AG04449 (cell line): ENCODE data around the gene UQCC2.

Source experiments
- CTCF ChIA-PET: fragments of 350-600 bp; formaldehyde crosslinking; extraction: SDS; loops from one replicate; lab custom pipeline; 2021; ENCODE audit warnings: antibody characterized with exemption; lab: Yijun Ruan, JAX
- POLR2A ChIA-PET: fragments of 400-600, 350-600 bp; formaldehyde crosslinking; extraction: SDS; loops from one replicate; lab custom pipeline; 2020; ENCODE audit warnings: antibody characterized with exemption, inconsistent platforms; lab: Yijun Ruan, JAX
- DNase-seq: peaks from one replicate; pipeline ENCODE4 v3.0.0-alpha.2; 2010; ENCODE audit warnings: low read depth, low spot score
- H3K4me3 ChIP-seq: 2 replicates; pipeline ENCODE4 v1.5.1; 2011; ENCODE audit warnings: low read depth, mild to moderate bottlenecking, control low read depth, low read length
- CTCF ChIP-seq: IDR thresholded peaks from one replicate; pipeline ENCODE4 v1.5.1; 2011; ENCODE audit warnings: mild to moderate bottlenecking, moderate library complexity, low read length, control low read depth, inconsistent platforms; ENCODE audit not compliant: insufficient read depth; ENCODE audit errors: missing control alignments

Gene UQCC2

DNA sequence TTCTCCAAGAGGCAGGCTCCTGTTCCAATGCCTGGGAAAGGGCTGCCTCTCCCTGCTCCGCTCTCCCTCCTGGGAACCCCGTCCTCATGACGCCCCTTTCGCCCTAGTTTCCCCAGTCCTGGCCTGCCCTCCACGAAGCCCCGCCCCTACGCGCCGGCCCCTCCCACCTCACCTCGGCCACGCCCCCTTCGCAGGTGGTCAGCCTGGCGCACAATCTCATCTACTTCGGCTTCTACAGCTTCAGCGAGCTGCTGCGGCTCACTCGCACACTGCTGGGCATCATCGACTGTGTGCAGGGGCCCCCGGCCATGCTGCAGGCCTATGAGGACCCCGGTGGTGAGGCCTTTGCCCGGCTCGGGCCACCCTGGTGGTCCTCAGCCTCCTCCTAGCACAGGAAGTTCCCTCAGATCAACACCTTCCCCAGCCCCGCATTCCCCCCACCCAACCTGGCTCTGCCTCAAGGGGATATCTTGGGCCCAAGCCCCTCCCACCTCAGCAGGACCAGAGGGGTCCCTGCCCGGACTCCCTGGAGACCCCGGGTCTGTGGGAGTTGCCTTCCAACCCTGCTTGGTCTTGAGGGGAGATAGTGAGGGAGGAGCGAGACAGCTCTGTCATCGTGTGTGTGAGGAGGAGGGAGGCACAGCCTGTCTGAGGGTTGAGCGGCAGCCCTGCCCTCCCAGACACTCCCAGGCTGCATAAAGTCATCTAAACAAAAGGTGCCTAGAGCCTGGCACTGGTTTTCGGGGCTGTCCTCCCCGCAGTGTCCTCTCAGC, 40.3 kb downstream of the UQCC2 start:
- H3K4me3 ChIP-seq: no peak overlapping the region
- DNase-seq: no peak
- ChIA-PET CTCF (interaction anchor here (0.8 to 8.0 kb wide), 14 partner anchors 8 to 484 kb away, joined by 3 to 75 read pairs (median 6); partner anchors contain the start of gene BAK1), POLR2A (interaction anchor here (0.7 kb wide), 1 partner anchor 40 kb away, joined by 3 read pairs; no protein-coding TSS in a partner anchor)
- TF ChIP-seq CTCF: no peak

GRCh38 chr6:33670086-33670660, 41.3 kb downstream of the UQCC2 start:
- no peak overlapping the region for H3K4me3 ChIP-seq
- DNase-seq: no peak
- CTCF ChIA-PET: interaction anchor here (1.3 to 2.9 kb wide), 6 partner anchors 13 to 80 kb away, joined by 3 to 15 read pairs (median 7); no protein-coding TSS in a partner anchor
- TF ChIP-seq CTCF: no peak
- POLR2A ChIA-PET: interaction anchor here (0.6 kb wide), 1 partner anchor 8 kb away, joined by 4 read pairs; no protein-coding TSS in a partner anchor

GRCh38 chr6:33668914-33669313, 42.6 kb downstream of the UQCC2 start:
- no peak for TF ChIP-seq CTCF
- DNase-seq: no peak
- ChIA-PET POLR2A (no interaction called here), CTCF (interaction anchor here (0.6 to 2.9 kb wide), 2 partner anchors 19 to 79 kb away, joined by 3 to 15 read pairs; no protein-coding TSS in a partner anchor)
- H3K4me3 ChIP-seq: no peak overlapping the region

DNA sequence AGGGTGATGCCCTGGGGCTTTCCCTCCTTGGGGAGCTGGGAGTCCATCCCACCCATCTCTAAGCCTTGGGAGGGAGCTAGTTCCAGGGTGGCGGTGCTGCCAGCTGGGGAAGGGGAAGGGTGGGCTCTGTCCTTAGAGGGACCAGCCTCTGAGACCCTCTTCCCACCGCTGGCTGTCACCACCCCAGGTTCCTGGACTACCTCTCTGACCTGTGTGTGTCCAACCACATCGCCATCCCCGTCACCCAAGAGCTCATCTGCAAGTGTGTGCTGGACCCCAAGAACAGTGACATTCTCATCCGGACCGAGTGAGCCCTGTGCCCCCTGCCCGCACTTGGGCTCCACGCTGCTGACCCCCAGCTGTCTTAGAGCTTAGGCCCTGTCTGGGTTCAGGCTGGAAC, 43.2 kb downstream of the UQCC2 start:
- ChIA-PET POLR2A (no interaction called here), CTCF (interaction anchor here (2.9 kb wide), 1 partner anchor 78 kb away, joined by 15 read pairs; no protein-coding TSS in a partner anchor)
- DNase-seq: no peak

DNA sequence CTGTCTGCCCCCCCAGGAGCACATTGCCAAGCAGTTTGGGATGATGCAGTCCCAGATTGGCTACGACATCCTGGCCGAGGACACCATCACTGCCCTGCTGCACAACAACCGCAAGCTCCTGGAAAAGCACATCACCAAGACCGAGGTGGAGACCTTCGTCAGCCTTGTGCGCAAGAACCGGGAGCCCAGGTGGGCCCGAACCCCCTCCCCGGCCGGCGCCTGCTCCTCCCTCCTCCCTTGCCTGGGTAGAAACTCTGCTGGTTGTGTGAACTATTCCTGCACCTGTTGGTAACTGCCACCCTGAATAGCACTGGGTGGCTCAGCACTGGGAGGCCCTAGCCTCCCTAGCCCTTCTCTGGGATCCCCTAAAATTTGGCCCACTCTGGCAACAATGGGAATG, 43.7 kb downstream of the UQCC2 start:
- POLR2A ChIA-PET: no interaction called here
- no peak overlapping the region for H3K4me3 ChIP-seq
- no peak for DNase-seq
- CTCF ChIA-PET: interaction anchor here (1.1 to 1.6 kb wide), 2 partner anchors 33 to 40 kb away, joined by 3 to 4 read pairs; no protein-coding TSS in a partner anchor
- TF ChIP-seq CTCF: no peak

More for the DNA sequence above, 43.2 kb downstream of the UQCC2 start:
- TF ChIP-seq CTCF: no peak
- H3K4me3 ChIP-seq: no peak overlapping the region

GRCh38 chr6:33667072-33667471, 44.4 kb downstream of the UQCC2 start:
- ChIA-PET POLR2A (no interaction called here), CTCF (interaction anchor here (1.1 to 1.6 kb wide), 2 partner anchors 34 to 41 kb away, joined by 3 to 4 read pairs; no protein-coding TSS in a partner anchor)
- no peak for DNase-seq
- TF ChIP-seq CTCF: no peak
- H3K4me3 ChIP-seq: no peak overlapping the region
